ENCODE results near the gene ALG12. TPM values are rescaled to one million over a fixed set of nuclear protein-coding genes. Genes with fewer than 3 reads are reported as not detected.

ALG12 gene
- total and polyA plus RNA-seq, 2 experiments from 2014 or later, result 18.7 to 23.3 TPM

- no peaks in the 10 kb centered on the region; the same call in 2 of the 3 replicates for H3K4me1 Mint-ChIP-seq
- no peak overlapping the region for H2AFZ ChIP-seq
- H3K4me2 ChIP-seq, result no peak overlapping the region
- H3K9me2 ChIP-seq (ENCODE audit: insufficient read depth), result no peaks in the 10 kb centered on the region
- H3K27ac Mint-ChIP-seq, result no peak overlapping the region
- no peak overlapping the region for H3K4me3 Mint-ChIP-seq
- no peak for ATAC-seq
- peaks cover 6% of the 10 kb centered on the region; the same call in 1 of the 2 replicates for H3F3A ChIP-seq (replicated peaks; ENCODE audit: low read depth)
- H3K36me3 Mint-ChIP-seq (ENCODE audit: low read depth), result no peaks in the 10 kb centered on the region; the same call in 2 of the 3 replicates
- H3K36me3 ChIP-seq (ENCODE audit: insufficient read depth), result no peaks in the 10 kb centered on the region
- H3K9me3 Mint-ChIP-seq, result no peaks in the 10 kb centered on the region
- no peak overlapping the region for H3K4me3 ChIP-seq
- H4K20me1 ChIP-seq (replicated peaks; ENCODE audit: insufficient read depth), result no peaks in the 10 kb centered on the region; the same call in 1 of the 2 replicates
- no peak overlapping the region for H3K27ac ChIP-seq (ENCODE audit: low read depth)
- H3K27me3 Mint-ChIP-seq (ENCODE audit: insufficient read depth, low read depth, poor library complexity), result peaks cover 7% of the 10 kb centered on the region
- no peak for TF ChIP-seq ZNF114 (CRISPR knock-in tag; IDR thresholded peaks at IDR 0.05)
- no peak for TF ChIP-seq REST (IDR thresholded peaks at IDR 0.05; ENCODE audit: unreplicated experiment)
- TF ChIP-seq ZNF331 (CRISPR knock-in tag; IDR thresholded peaks at IDR 0.05; ENCODE audit: low read depth), result no peak
- TF ChIP-seq JUNB (IDR thresholded peaks at IDR 0.05; ENCODE audit: unreplicated experiment), result no peak
- TF ChIP-seq NANOG (IDR thresholded peaks at IDR 0.05; ENCODE audit: borderline replicate concordance), result no peak
- TF ChIP-seq EZH2 (IDR thresholded peaks at IDR 0.05; ENCODE audit: low read depth, unreplicated experiment), result no peak
- no peak for TF ChIP-seq EZH2phosphoT487 (IDR thresholded peaks at IDR 0.05; ENCODE audit: unreplicated experiment)
- no peaks in the 10 kb centered on the region; the same call in 1 of the 2 replicates for H3K4me1 ChIP-seq (ENCODE audit: insufficient read depth)
- peaks cover 17% of the 10 kb centered on the region for H3K79me2 ChIP-seq (replicated peaks; ENCODE audit: insufficient read depth)
- no peaks in the 10 kb centered on the region for H3K27me3 ChIP-seq (ENCODE audit: insufficient read depth)
- no peak for DNase-seq (ENCODE audit: low spot score)
These were observed 4.0 kb downstream of the ALG12 start for GRCh38 chr22:49914256-49914655.

- H3K4me1 Mint-ChIP-seq, result no peaks in the 10 kb centered on the region; the same call in 2 of the 3 replicates
- Histone ChIP-seq H3K4me1 (ENCODE audit: insufficient read depth) (no peaks in the 10 kb centered on the region; the same call in 1 of the 2 replicates), H3K4me2 (no peak overlapping the region), H3K36me3 (ENCODE audit: insufficient read depth) (no peaks in the 10 kb centered on the region), H3K27ac (ENCODE audit: low read depth) (no peak overlapping the region), H3K4me3 (no peak overlapping the region), H2AFZ (no peak overlapping the region), H4K20me1 (replicated peaks; ENCODE audit: insufficient read depth) (no peaks in the 10 kb centered on the region; the same call in 1 of the 2 replicates), H3K79me2 (replicated peaks; ENCODE audit: insufficient read depth) (peaks cover 17% of the 10 kb centered on the region), H3F3A (replicated peaks; ENCODE audit: low read depth) (peaks cover 6% of the 10 kb centered on the region; the same call in 1 of the 2 replicates), H3K9me2 (ENCODE audit: insufficient read depth) (no peaks in the 10 kb centered on the region), H3K27me3 (ENCODE audit: insufficient read depth) (no peaks in the 10 kb centered on the region)
- H3K9me3 Mint-ChIP-seq, result no peaks in the 10 kb centered on the region
- no peak overlapping the region for H3K4me3 Mint-ChIP-seq
- peaks cover 7% of the 10 kb centered on the region for H3K27me3 Mint-ChIP-seq (ENCODE audit: insufficient read depth, low read depth, poor library complexity)
- DNase-seq (ENCODE audit: low spot score) (no peak), ATAC-seq (no peak)
- H3K36me3 Mint-ChIP-seq (ENCODE audit: low read depth), result peaks cover 2% of the 10 kb centered on the region; the same call in 1 of the 3 replicates
- H3K27ac Mint-ChIP-seq, result no peak overlapping the region
- TF ChIP-seq JUNB (IDR thresholded peaks at IDR 0.05; ENCODE audit: unreplicated experiment), result no peak
- no peak for TF ChIP-seq REST (IDR thresholded peaks at IDR 0.05; ENCODE audit: unreplicated experiment)
- no peak for TF ChIP-seq ZNF462 (CRISPR knock-in tag; IDR thresholded peaks at IDR 0.05)
- no peak for TF ChIP-seq ZNF114 (CRISPR knock-in tag; IDR thresholded peaks at IDR 0.05)
These were observed 4.8 kb downstream of the ALG12 start for GRCh38 chr22:49913446-49913845.

Data from GM23338 (cell line).